K562 (cell line): ENCODE measurements around the gene ITGB2. TPM values are rescaled to one million over a fixed set of nuclear protein-coding genes. Genes with fewer than 3 reads are reported as not detected.

Experiments
- CBX2 ChIP-seq: fragments of 200-600 bp; sonication (generic); IDR thresholded peaks from one replicate; pipeline ENCODE4 v1.6.1; 2012; ENCODE audit warnings: mild to moderate bottlenecking, low read length, inconsistent platforms; ENCODE audit not compliant: insufficient read depth, poor library complexity, severe bottlenecking
- CEBPG ChIP-seq, 3 experiments: fragments of 200-800 bp in 1 of 3; sonication (Bioruptor generic) in 1 of 3; sonication (generic) in 1 of 3; formaldehyde crosslinking in 1 of 3; IDR thresholded peaks in 2 of 3; conservative IDR thresholded peaks in 1 of 3; 2 replicates each; pipeline versions ENCODE4 v1.6.1 to v1.8.0; 2016 to 2022; ENCODE audit warnings: missing compliant biosample characterization in 2 of 3, missing genetic modification characterization in 2 of 3, mild to moderate bottlenecking in 1 of 3, missing genetic modification reagents in 1 of 3
- EGR1 ChIP-seq: fragments of 450-650 bp; conservative IDR thresholded peaks from 2 replicates; pipeline ENCODE4 v1.6.1; 2017; ENCODE audit warnings: mild to moderate bottlenecking
- ETS1 ChIP-seq: conservative IDR thresholded peaks from 2 replicates; pipeline ENCODE4 v1.6.1; 2011; ENCODE audit warnings: low read depth, mild to moderate bottlenecking, low read length; ENCODE audit not compliant: control insufficient read depth
- GATA2 ChIP-seq: sonication (generic); formaldehyde crosslinking; IDR thresholded peaks from 2 replicates; pipeline ENCODE4 v1.4.0; 2020; ENCODE audit warnings: mild to moderate bottlenecking, missing genetic modification reagents
- HDAC3 ChIP-seq: fragments of 450-650 bp; IDR thresholded peaks from 2 replicates; pipeline ENCODE4 v1.6.1; 2018; ENCODE audit warnings: borderline replicate concordance, mild to moderate bottlenecking, moderate library complexity; ENCODE audit not compliant: partially characterized antibody
- HMBOX1 ChIP-seq: sonication (generic); IDR thresholded peaks from 2 replicates; pipeline ENCODE4 v1.6.1; 2016
- ILF3 ChIP-seq: fragments of 450-650 bp; IDR thresholded peaks from 2 replicates; pipeline ENCODE4 v1.6.1; 2018; ENCODE audit warnings: antibody characterized with exemption, mild to moderate bottlenecking, moderate library complexity, borderline replicate concordance
- KHSRP ChIP-seq: fragments of 450-650 bp; IDR thresholded peaks from 2 replicates; pipeline ENCODE4 v1.6.1; 2017
- MAFG ChIP-seq: fragments of 450-650 bp; conservative IDR thresholded peaks from 2 replicates; pipeline ENCODE4 v1.6.1; 2016; ENCODE audit warnings: missing genetic modification characterization, missing compliant biosample characterization
- MTA1 ChIP-seq: fragments of 450-650 bp; IDR thresholded peaks from 2 replicates; pipeline ENCODE4 v1.6.1; 2017; ENCODE audit warnings: borderline replicate concordance
- NR2C1 ChIP-seq, 2 experiments: fragments of 450-650 bp; IDR thresholded peaks; 2 replicates each; pipeline ENCODE4 v1.6.1; 2017; ENCODE audit warnings: mild to moderate bottlenecking in 2 of 2, antibody characterized with exemption in 1 of 2, inconsistent platforms in 1 of 2, missing compliant biosample characterization in 1 of 2, missing genetic modification characterization in 1 of 2
- PHF21A ChIP-seq: fragments of 450-650 bp; IDR thresholded peaks from 2 replicates; pipeline ENCODE4 v1.6.1; 2017; ENCODE audit warnings: low read depth, borderline replicate concordance
- PHTF2 ChIP-seq: fragments of 250-450 bp; sonication (Bioruptor Pico); IDR thresholded peaks from 2 replicates; pipeline ENCODE4 v1.5.0; 2021; ENCODE audit warnings: mild to moderate bottlenecking
- RNF2 ChIP-seq: sonication (generic); IDR thresholded peaks from 2 replicates; pipeline ENCODE4 v1.6.1; 2016
- SFPQ ChIP-seq: fragments of 200-400 bp; formaldehyde crosslinking; IDR thresholded peaks from 2 replicates; pipeline ENCODE4 v1.6.1; 2017; ENCODE audit warnings: mild to moderate bottlenecking, low read depth, low read length, moderate library complexity
- SNRNP70 ChIP-seq: fragments of 200-400 bp; formaldehyde crosslinking; optimal IDR thresholded peaks from 2 replicates; pipeline ENCODE3; 2017; ENCODE audit warnings: low read depth, low read length
- TGIF2 ChIP-seq: sonication (generic); formaldehyde crosslinking; IDR thresholded peaks from 2 replicates; pipeline ENCODE4 v1.8.1; 2022; ENCODE audit warnings: mild to moderate bottlenecking, missing genetic modification reagents, moderate library complexity
- TSC22D4 ChIP-seq: fragments of 450-650 bp; IDR thresholded peaks from 2 replicates; pipeline ENCODE4 v1.6.1; 2016; ENCODE audit warnings: missing genetic modification characterization, missing biosample characterization, control low read depth
- ZNF263 ChIP-seq: sonication (generic); formaldehyde crosslinking; IDR thresholded peaks from 2 replicates; pipeline ENCODE4 v1.8.0; 2022; ENCODE audit warnings: mild to moderate bottlenecking, missing genetic modification reagents, borderline replicate concordance
- ZNF75A ChIP-seq: fragments of 450-650 bp; formaldehyde crosslinking; IDR thresholded peaks from 2 replicates; pipeline ENCODE4 v1.4.0; 2020; ENCODE audit warnings: mild to moderate bottlenecking
- ZNF76 ChIP-seq: fragments of 250-450 bp; sonication (Bioruptor Pico); IDR thresholded peaks from 2 replicates; pipeline ENCODE4 v1.4.0; 2020; ENCODE audit warnings: mild to moderate bottlenecking, moderate library complexity, borderline replicate concordance
- ZNF785 ChIP-seq: fragments of 250-450 bp; sonication (Bioruptor Pico); IDR thresholded peaks from 2 replicates; pipeline ENCODE4 v1.4.0; 2020; ENCODE audit warnings: mild to moderate bottlenecking
- ZNF79 ChIP-seq: fragments of 250-450 bp; sonication (Bioruptor Pico); IDR thresholded peaks from 2 replicates; pipeline ENCODE4 v1.4.0; 2020; ENCODE audit warnings: low read depth, mild to moderate bottlenecking, moderate library complexity
- polyA plus RNA-seq, 8 experiments: library from polyadenylated mRNA; depleted of rRNA in 4 of 8; stranded (reverse) in 5 of 8; unstranded in 3 of 8; fragments of >200 nt; fragmentation: Nextera tagmentation in 2 of 8; fragmentation: Illumina TruSeq in 1 of 8; extraction: Ambion mirVana in 2 of 8; extraction: Trizol in 1 of 8; gene quantifications; 2 replicates each; pipeline versions ENCODE4 v1.2.1 to v1.2.3, GENCODE V29; 2011 to 2014; ENCODE audit warnings: inconsistent platforms in 1 of 8, missing spikeins in 1 of 8
- total RNA-seq, 7 experiments: library from RNA; depleted of rRNA in 6 of 7; stranded (reverse); fragments of >200 nt in 6 of 7; fragmentation: Illumina TruSeq in 2 of 7; extraction: Trizol in 2 of 7; gene quantifications; 2 replicates each; pipeline versions ENCODE4 v1.2.1 to v1.2.3, GENCODE V29; 2011 to 2021; ENCODE audit warnings: low replicate concordance in 1 of 7

ITGB2 gene
- total and polyA plus RNA-seq, 9 of the 15 experiments (the other 6 are each of a cell fraction or from before 2014, with no cell fraction given) = 0.07 to 1.3 (median 0.51) TPM; not detected in 2

- TF ChIP-seq ZNF785 = no peak
- TF ChIP-seq PHF21A = no peak; the same call in 1 of the 2 replicates
- no peak for TF ChIP-seq ZNF79
- TF ChIP-seq NR2C1 (IDR thresholded peaks at IDR 0.05) = peak; percentile 59; the same call in 1 of the 2 replicates
- TF ChIP-seq NR2C1 (tag; IDR thresholded peaks at IDR 0.05) = peak; percentile 77
- peak; percentile 68 for TF ChIP-seq HMBOX1
- TF ChIP-seq ZNF263 (CRISPR knock-in tag) = peak; percentile 13; the same call in 1 of the 2 replicates
- no peak; the same call in 1 of the 2 replicates for TF ChIP-seq EGR1
- TF ChIP-seq CEBPG (CRISPR knock-in tag; IDR thresholded peaks at IDR 0.05) = peak; percentile 78; the same call in 1 of the 2 replicates
- TF ChIP-seq CEBPG (tag; conservative IDR thresholded peaks at IDR 0.05 in 1 of 2, IDR thresholded peaks at IDR 0.05 in 1 of 2) = peak; percentile 55 to 71
- no peak for TF ChIP-seq SNRNP70
- TF ChIP-seq HDAC3 = peak; percentile 95
- TF ChIP-seq ZNF75A (CRISPR knock-in tag) = no peak
- no peak for TF ChIP-seq SFPQ
- TF ChIP-seq TGIF2 (CRISPR knock-in tag) = no peak
- TF ChIP-seq ETS1 = peak; percentile 86
- TF ChIP-seq KHSRP = 0 out of 2 replicates have a peak, but pooled peaks have one; percentile 58
- no peak for TF ChIP-seq CBX2
- TF ChIP-seq MTA1 = peak; percentile 84
- 0 out of 2 replicates have a peak, but pooled peaks have one; percentile 32 for TF ChIP-seq ZNF76 (CRISPR knock-in tag)
- no peak for TF ChIP-seq TSC22D4 (tag)
- no peak for TF ChIP-seq PHTF2 (CRISPR knock-in tag)
- TF ChIP-seq GATA2 = peak; percentile 100
- TF ChIP-seq MAFG (tag) = no peak; the same call in 1 of the 2 replicates
- TF ChIP-seq ILF3 = no peak
- peak; percentile 97 for TF ChIP-seq RNF2
These were observed 65.8 kb downstream of the ITGB2 start (continued) for GRCh38 chr21:44854664-44855446.
